AG09309 (cell line): ENCODE data around the gene PPCDC.

Experiments used
- DNase-seq: peaks from one replicate; pipeline ENCODE4 v3.0.0-alpha.2; 2010; ENCODE audit warnings: low read depth
- H3K4me3 ChIP-seq: 2 replicates; pipeline ENCODE4 v1.5.1; 2011; ENCODE audit warnings: mild to moderate bottlenecking, low read depth, low read length, moderate library complexity; ENCODE audit not compliant: control insufficient read depth
- TF ChIP-seq, protein P1 (sequence below): IDR thresholded peaks from 2 replicates; pipeline ENCODE4 v1.5.1; 2011; ENCODE audit warnings: mild to moderate bottlenecking, low read depth, low read length, inconsistent platforms; ENCODE audit not compliant: insufficient read depth, control insufficient read depth; ENCODE audit errors: missing control alignments

The PPCDC gene

DNA sequence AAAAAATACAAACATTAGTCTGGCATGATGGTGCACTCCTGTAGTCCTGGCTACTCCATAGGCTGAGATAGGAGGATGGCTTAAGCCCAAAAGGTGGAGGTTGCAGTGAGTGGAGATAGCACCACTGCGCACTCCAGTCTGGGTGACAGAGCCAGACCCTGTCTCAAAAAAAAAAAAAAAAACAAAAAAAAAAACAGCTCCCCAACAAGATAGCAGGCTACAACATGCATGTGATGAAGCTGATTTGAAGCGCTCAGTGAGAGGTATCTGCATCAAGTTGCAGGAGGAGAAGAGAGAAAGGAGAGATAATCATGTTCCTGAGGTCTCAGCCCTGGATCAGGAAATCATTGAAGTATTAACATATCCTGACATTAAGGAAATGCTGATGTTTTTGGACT, 608 bp upstream of the PPCDC start:
- DNase-seq = no peak
- H3K4me3 ChIP-seq = no peak overlapping the region
- TF ChIP-seq, protein P1, sequence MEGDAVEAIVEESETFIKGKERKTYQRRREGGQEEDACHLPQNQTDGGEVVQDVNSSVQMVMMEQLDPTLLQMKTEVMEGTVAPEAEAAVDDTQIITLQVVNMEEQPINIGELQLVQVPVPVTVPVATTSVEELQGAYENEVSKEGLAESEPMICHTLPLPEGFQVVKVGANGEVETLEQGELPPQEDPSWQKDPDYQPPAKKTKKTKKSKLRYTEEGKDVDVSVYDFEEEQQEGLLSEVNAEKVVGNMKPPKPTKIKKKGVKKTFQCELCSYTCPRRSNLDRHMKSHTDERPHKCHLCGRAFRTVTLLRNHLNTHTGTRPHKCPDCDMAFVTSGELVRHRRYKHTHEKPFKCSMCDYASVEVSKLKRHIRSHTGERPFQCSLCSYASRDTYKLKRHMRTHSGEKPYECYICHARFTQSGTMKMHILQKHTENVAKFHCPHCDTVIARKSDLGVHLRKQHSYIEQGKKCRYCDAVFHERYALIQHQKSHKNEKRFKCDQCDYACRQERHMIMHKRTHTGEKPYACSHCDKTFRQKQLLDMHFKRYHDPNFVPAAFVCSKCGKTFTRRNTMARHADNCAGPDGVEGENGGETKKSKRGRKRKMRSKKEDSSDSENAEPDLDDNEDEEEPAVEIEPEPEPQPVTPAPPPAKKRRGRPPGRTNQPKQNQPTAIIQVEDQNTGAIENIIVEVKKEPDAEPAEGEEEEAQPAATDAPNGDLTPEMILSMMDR = no peak

DNA sequence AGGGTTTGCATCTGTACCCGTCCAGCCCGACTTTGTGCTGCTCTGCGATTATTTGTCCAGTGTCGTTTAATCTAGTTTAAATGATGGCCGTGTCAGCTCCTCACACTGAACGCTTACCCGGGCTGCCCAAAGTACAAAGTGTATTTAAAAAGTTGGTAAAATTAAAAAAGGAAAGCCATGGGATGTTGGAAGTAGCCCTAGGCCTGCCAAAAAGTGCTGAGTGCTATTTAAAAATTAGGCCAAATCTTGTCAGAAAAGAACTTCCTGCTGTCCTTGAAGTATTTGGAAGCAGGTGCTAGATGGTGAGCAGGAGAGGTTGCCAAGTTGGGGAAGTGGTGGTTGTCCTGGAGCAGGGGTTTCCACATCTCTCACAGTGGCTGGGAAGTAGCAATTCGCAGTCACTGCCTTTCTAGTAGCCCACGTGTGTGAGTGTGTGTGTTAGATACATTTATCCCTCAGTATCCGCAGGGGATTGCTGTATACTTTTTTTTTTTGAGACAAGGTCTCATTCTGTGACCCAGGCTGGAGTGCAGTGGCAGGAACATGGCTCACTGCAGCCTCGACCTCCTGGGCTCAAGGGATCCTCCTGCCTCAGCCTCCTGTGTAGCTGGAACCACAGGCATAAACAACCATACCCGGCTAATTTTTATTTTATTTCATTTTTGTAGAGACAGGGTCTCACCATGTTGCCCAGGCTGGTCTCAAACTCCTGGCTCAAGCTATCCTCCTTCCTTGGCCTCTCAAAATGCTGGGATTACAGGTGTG, 664 bp downstream of the PPCDC start:
- TF ChIP-seq, protein P1 = no peak
- DNase-seq = no peak

DNA sequence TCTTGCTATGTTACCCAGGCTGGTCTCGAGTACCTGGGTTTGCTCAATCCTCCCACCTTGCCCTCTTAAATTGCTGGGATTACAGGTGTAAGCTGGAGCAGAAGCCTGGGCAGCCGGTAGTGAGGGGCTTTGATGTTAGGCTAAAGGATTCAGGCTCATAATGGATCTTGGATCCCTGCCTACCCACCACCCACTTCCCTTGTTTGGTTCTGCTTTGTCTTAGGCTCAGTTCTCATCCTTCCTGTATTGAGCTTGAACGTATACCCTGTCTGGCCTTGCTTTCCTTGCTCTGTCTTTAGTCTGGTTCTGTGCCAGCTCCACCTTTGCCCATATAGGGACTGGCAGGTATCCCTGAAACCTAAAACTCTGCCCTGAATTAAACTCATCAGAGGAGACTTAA, 1.7 kb downstream of the PPCDC start:
- TF ChIP-seq, protein P1 = no peak
- H3K4me3 ChIP-seq = no peak overlapping the region
- no peak for DNase-seq

More for the DNA sequence above, 664 bp downstream of the PPCDC start:
- H3K4me3 ChIP-seq = peak overlapping the region; percentile 92

DNA sequence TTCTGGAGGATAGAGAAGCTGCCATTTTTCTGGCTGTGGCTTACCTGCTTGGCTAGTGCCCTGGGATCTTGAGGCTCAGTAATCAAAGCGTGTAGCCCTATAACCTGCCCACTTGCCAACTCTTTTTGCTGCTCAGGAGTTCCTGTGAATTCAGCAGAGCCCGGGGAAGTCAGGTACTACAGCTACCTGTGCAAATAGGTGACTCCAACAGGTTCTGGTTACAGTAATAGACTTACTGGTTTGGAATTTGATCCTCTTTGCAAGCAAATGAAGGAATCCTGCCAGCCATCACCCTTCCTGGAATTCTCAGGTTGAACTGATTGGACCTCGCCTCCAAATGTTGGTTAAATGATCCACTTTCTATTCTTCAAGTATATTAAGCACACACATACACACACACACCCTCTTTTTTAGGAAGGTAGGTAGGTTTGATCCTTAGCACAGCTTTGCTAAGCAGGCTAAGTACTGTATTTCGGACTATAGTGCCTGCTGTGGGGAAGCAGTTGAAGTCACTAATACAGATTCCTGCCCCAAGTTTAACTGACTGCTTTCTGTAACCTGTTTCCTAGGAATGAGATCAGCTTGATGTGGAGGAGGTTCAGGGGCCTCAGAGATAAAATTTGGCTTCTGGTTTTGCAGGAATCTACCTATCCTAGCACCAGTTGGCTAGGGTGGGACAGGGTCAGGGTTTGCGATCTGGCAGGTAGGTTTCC, 2.3 kb downstream of the PPCDC start:
- DNase-seq = no peak
- TF ChIP-seq, protein P1 = no peak

DNA sequence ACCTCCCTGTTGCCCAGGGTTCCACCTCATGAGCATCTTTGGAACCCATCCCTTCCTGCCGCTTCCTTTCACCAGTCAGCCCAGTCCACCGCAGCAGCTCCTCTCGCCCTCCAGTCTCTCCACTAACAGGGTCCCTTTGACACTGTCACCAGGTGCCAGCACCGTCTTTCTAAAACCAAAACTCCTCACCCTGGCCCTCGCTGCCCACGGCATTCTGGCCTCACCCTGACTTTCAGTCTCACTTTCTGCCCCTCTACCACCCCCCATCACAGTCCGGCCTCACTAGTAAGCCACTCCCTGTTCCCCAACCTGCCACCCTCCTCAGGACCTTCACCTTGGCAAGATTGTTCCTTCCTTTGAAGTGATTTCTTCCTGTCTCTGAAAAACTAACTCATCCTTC, 4.2 kb downstream of the PPCDC start:
- TF ChIP-seq, protein P1 = no peak
- H3K4me3 ChIP-seq = no peak overlapping the region
- DNase-seq = no peak

More for the DNA sequence above, 2.3 kb downstream of the PPCDC start:
- H3K4me3 ChIP-seq = no peak overlapping the region

DNA sequence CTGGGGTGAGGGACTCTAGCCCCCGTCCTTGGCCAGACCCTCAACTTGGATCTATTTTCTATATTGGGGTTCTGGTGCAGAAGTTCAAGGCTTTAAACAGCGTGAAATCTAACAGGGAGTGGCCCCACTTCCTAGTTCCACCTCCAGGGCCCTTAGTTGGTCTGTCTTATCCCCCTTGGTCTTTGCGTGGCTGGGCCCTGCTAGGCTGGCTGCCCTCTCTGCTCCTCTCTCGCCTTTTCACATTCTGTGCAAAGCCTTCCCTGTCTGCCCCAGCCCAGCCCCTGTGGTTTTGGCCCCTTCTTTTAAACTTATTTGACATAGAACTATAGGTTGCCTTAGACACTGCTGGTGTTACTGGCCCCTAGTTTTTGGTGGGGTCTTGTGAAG, 5.6 kb downstream of the PPCDC start:
- TF ChIP-seq, protein P1 = no peak
- no peak overlapping the region for H3K4me3 ChIP-seq
- no peak for DNase-seq
